Astrocyte of the cerebellum (primary cell): ENCODE results near the gene AOPEP.

Source experiments
- DNase-seq: peaks from one replicate; pipeline ENCODE4 v3.0.0-alpha.2; 2011; ENCODE audit warnings: low read depth
- H3K4me3 ChIP-seq: 2 replicates; pipeline ENCODE4 v1.5.1; 2011; ENCODE audit warnings: mild to moderate bottlenecking, low read depth, low read length, moderate library complexity
- CTCF ChIP-seq: IDR thresholded peaks from 2 replicates; pipeline ENCODE4 v1.5.1; 2012; ENCODE audit warnings: low read length, low read depth, moderate library complexity, mild to moderate bottlenecking; ENCODE audit errors: missing control alignments
- in situ Hi-C: cut with HindIII; loops from 2 replicates; pipeline ENCODE4 v1.10.0; 2017; ENCODE audit warnings: low sequenced_read_pairs

AOPEP gene

DNA sequence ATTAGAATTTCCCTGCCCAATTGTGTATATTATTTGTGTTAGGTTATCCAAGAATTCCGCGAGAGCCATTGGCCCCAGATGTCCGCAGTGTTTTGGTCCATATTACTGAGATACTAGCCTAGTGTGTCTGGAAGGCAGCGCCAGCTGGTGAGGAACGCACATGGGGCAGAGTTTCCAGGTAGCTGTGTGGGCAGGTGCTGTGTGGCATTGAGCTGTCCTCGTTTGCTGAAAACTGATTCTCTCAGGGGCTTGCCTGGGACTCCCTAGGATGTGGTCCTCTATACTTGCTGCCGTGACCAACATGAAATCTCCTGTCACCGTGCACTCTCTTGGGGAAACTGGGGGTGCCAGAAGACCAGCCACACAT is 302.3 kb downstream of the AOPEP start:
- no peak for DNase-seq
- TF ChIP-seq CTCF = no peak
- in situ Hi-C loops = no loop called here
- H3K4me3 ChIP-seq = no peak overlapping the region

- H3K4me3 ChIP-seq = no peak overlapping the region
- TF ChIP-seq CTCF = no peak
- no peak for DNase-seq
- in situ Hi-C loops = no loop called here
These were observed 302.8 kb downstream of the AOPEP start for GRCh38 chr9:95029288-95029687.

DNA sequence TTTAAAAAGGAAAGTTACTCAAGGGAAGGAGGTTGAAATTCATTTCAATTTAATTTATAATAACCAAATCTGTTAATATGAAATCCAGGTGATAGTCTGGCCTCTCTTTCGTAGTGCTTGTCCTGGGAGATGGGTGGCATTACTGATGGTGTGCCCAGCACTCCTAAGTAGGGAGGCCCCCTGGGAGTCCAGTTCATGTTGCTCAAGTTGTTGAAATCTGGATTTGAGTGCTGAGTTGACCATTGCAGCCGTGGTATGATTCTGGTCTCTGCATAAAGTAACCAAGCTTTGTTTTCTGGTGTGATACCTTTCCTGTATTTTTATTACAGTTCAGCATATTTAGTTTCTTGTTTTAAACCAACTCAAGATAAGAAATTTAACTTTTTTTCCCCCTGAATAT is 303.2 kb downstream of the AOPEP start:
- no peak overlapping the region for H3K4me3 ChIP-seq
- DNase-seq = no peak
- TF ChIP-seq CTCF = no peak
- in situ Hi-C loops = no loop called here

GRCh38 chr9:95030344-95030743 is 303.8 kb downstream of the AOPEP start:
- no peak for TF ChIP-seq CTCF
- in situ Hi-C loops = no loop called here
- DNase-seq = no peak
- H3K4me3 ChIP-seq = no peak overlapping the region

GRCh38 chr9:95030920-95031642 is 304.6 kb downstream of the AOPEP start:
- TF ChIP-seq CTCF = no peak
- in situ Hi-C loops = no loop called here
- no peak for DNase-seq
- H3K4me3 ChIP-seq = no peak overlapping the region

DNA sequence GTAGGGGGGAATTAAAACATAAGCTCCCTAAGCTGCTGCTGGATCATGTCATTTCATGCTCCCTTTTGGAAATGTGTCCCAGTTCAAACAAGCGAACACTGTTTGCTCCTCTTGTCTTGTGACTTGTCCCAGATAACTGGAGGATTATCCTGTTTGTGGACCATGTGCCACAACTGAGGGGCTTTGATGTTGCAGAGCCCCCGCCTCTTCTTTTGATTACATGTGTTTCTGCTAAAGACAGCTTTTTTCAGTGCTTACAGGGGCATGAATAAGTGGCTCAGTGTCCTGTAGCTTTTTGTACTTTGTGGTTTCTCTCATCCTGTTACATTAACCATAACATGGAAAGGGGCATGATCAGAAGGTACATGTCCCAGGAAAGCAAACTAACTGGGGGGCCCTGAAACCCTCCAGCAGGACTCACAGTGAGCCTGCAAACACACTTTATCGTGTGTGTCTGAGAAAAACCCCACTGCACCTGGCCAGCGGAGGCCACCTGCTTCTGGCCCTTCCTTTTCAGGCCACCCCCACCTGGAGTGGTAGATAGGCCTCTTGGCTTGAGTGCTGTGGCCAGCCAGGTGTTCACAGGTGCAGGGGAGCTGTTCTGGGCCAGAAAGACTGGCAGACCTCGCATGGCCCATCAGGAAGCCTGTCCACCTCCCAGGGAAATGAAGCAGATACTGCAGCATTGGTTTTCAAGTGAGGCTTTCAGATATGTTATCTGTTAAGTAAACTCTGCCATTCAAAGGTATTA is 305.4 kb downstream of the AOPEP start:
- in situ Hi-C loops = no loop called here
- H3K4me3 ChIP-seq = no peak overlapping the region
- DNase-seq = no peak
- TF ChIP-seq CTCF = no peak
